HG03159 (cell line): ENCODE data around the gene CD8B2.
"Not testable (repeated sequence)": the region's sequence is repeated elsewhere in the genome, so short reads cannot be mapped to it uniquely, and the experiment has no call there.

Source experiments
- ATAC-seq: cut with Tn5 transposase; IDR thresholded peaks from one replicate; pipeline ENCODE4 v1.9.1; 2021; ENCODE audit warnings: mild to moderate bottlenecking, moderate library complexity; ENCODE audit not compliant: unreplicated experiment

Gene CD8B2

GRCh38 chr2:106547164-106547903, 60.2 kb downstream of the CD8B2 start:
- ATAC-seq, result no peak

GRCh38 chr2:106551417-106552130, 64.4 kb downstream of the CD8B2 start:
- ATAC-seq, result no peak

GRCh38 chr2:106552921-106553320, 65.8 kb downstream of the CD8B2 start:
- ATAC-seq, result no peak

GRCh38 chr2:106553321-106553720, 66.2 kb downstream of the CD8B2 start:
- ATAC-seq, result no peak

GRCh38 chr2:106554411-106554810, 67.2 kb downstream of the CD8B2 start:
- ATAC-seq, result no peak

GRCh38 chr2:106555053-106555452, 67.9 kb downstream of the CD8B2 start:
- no peak for ATAC-seq

GRCh38 chr2:106559786-106560185, 72.6 kb downstream of the CD8B2 start:
- ATAC-seq, result not testable (repeated sequence)

GRCh38 chr2:106560773-106561172, 73.6 kb downstream of the CD8B2 start:
- no peak for ATAC-seq

GRCh38 chr2:106561356-106561755, 74.2 kb downstream of the CD8B2 start:
- ATAC-seq, result no peak

GRCh38 chr2:106561803-106562202, 74.6 kb downstream of the CD8B2 start:
- ATAC-seq, result no peak

GRCh38 chr2:106562268-106563186, 75.4 kb downstream of the CD8B2 start:
- no peak for ATAC-seq

GRCh38 chr2:106563195-106563594, 76.0 kb downstream of the CD8B2 start:
- ATAC-seq, result no peak

GRCh38 chr2:106565599-106565998, 78.4 kb downstream of the CD8B2 start:
- ATAC-seq, result no peak

- ATAC-seq, result no peak
Measured at GRCh38 chr2:106566050-106566449, 78.9 kb downstream of the CD8B2 start.

GRCh38 chr2:106566484-106566883, 79.3 kb downstream of the CD8B2 start:
- ATAC-seq, result not testable (repeated sequence)

GRCh38 chr2:106570316-106570715, 83.2 kb downstream of the CD8B2 start:
- no peak for ATAC-seq
